H9 (cell line): ENCODE measurements around the gene ERC2. TPM values are rescaled to one million over a fixed set of nuclear protein-coding genes. Genes with fewer than 3 reads are reported as not detected.

Experiments
- DNase-seq: peaks from one replicate; pipeline ENCODE4 v3.0.0-alpha.2; 2017
- H2AFZ ChIP-seq: one replicate; pipeline ENCODE4 v1.6.1; 2013; ENCODE audit warnings: mild to moderate bottlenecking, low read length, control low read depth, moderate library complexity
- H2AK5ac ChIP-seq: 2 replicates; pipeline ENCODE4 v1.6.1; 2013; ENCODE audit warnings: low read length, control low read depth, mixed read lengths; ENCODE audit not compliant: insufficient read length
- H2BK120ac ChIP-seq: one replicate; pipeline ENCODE4 v1.6.1; 2013; ENCODE audit warnings: low read depth, mild to moderate bottlenecking, low read length, control low read depth, inconsistent platforms; ENCODE audit not compliant: poor library complexity, severe bottlenecking
- H2BK12ac ChIP-seq: 2 replicates; pipeline ENCODE4 v1.6.1; 2013; ENCODE audit warnings: low read length, control low read depth, mixed read lengths, low read depth; ENCODE audit not compliant: insufficient read length
- H2BK15ac ChIP-seq: 2 replicates; pipeline ENCODE4 v1.6.1; 2013; ENCODE audit warnings: low read depth, low read length, control low read depth
- H2BK20ac ChIP-seq: one replicate; pipeline ENCODE4 v1.6.1; 2013; ENCODE audit warnings: low read depth, mild to moderate bottlenecking, low read length, control low read depth, inconsistent platforms; ENCODE audit not compliant: poor library complexity, severe bottlenecking
- H2BK5ac ChIP-seq: 2 replicates; pipeline ENCODE4 v1.6.1; 2013; ENCODE audit warnings: low read length, control low read depth, mixed read lengths; ENCODE audit not compliant: insufficient read length
- H3K14ac ChIP-seq: 2 replicates; pipeline ENCODE4 v1.6.1; 2013; ENCODE audit warnings: low read length, control low read depth; ENCODE audit not compliant: insufficient read depth
- H3K18ac ChIP-seq: 2 replicates; pipeline ENCODE4 v1.6.1; 2013; ENCODE audit warnings: low read depth, mild to moderate bottlenecking, mixed read lengths, low read length, control low read depth; ENCODE audit not compliant: insufficient read length
- H3K23ac ChIP-seq: 2 replicates; pipeline ENCODE4 v1.6.1; 2013; ENCODE audit warnings: low read length, control low read depth, mixed read lengths, low read depth; ENCODE audit not compliant: insufficient read length
- H3K23me2 ChIP-seq: 2 replicates; pipeline ENCODE4 v1.6.1; 2013; ENCODE audit warnings: low read depth, mild to moderate bottlenecking, mixed read lengths, low read length, control low read depth; ENCODE audit not compliant: insufficient read length, poor library complexity, severe bottlenecking
- H3K27ac ChIP-seq: 2 replicates; pipeline ENCODE4 v1.5.1; 2013; ENCODE audit warnings: low read length, control low read depth, mixed read lengths, low read depth; ENCODE audit not compliant: insufficient read length
- H3K27me3 ChIP-seq: 2 replicates; pipeline ENCODE4 v1.6.1; 2013; ENCODE audit warnings: low read length, control low read depth, inconsistent platforms; ENCODE audit not compliant: insufficient read depth
- H3K4ac ChIP-seq: 2 replicates; pipeline ENCODE4 v1.6.1; 2013; ENCODE audit warnings: low read depth, mild to moderate bottlenecking, control low read depth, inconsistent platforms, low read length, moderate library complexity
- H3K4me1 ChIP-seq: 2 replicates; pipeline ENCODE4 v1.6.1; 2013; ENCODE audit warnings: low read length, control low read depth, inconsistent platforms; ENCODE audit not compliant: insufficient read depth
- H3K4me2 ChIP-seq: 2 replicates; pipeline ENCODE4 v1.6.1; 2013; ENCODE audit warnings: low read length, control low read depth, mixed read lengths; ENCODE audit not compliant: insufficient read length, insufficient read depth
- H3K56ac ChIP-seq: 2 replicates; pipeline ENCODE4 v1.6.1; 2013; ENCODE audit warnings: low read depth, mild to moderate bottlenecking, mixed read lengths, low read length, control low read depth; ENCODE audit not compliant: insufficient read length
- H3K79me1 ChIP-seq: 2 replicates; pipeline ENCODE4 v1.6.1; 2013; ENCODE audit warnings: low read depth, mild to moderate bottlenecking, moderate library complexity, low read length, control low read depth, inconsistent platforms; ENCODE audit not compliant: insufficient read depth, poor library complexity, severe bottlenecking
- H3K79me2 ChIP-seq: 2 replicates; pipeline ENCODE4 v1.6.1; 2013; ENCODE audit warnings: low read length, control low read depth, inconsistent platforms; ENCODE audit not compliant: insufficient read depth
- H3K9ac ChIP-seq: 2 replicates; pipeline ENCODE4 v1.6.1; 2013; ENCODE audit warnings: low read length, control low read depth, mixed read lengths; ENCODE audit not compliant: insufficient read length; ENCODE audit errors: extremely low read depth
- H3K9me3 ChIP-seq: one replicate; pipeline ENCODE4 v1.6.1; 2013; ENCODE audit warnings: low read depth, low read length, inconsistent platforms; ENCODE audit not compliant: control insufficient read depth
- H3T11ph ChIP-seq: one replicate; pipeline ENCODE4 v1.6.1; 2013; ENCODE audit warnings: mild to moderate bottlenecking, low read length, control low read depth, inconsistent platforms
- H4K20me1 ChIP-seq: one replicate; pipeline ENCODE4 v1.6.1; 2013; ENCODE audit not compliant: control insufficient read depth, insufficient read length, insufficient read depth
- H4K5ac ChIP-seq: 2 replicates; pipeline ENCODE4 v1.6.1; 2013; ENCODE audit warnings: low read depth, mild to moderate bottlenecking, mixed read lengths, low read length, control low read depth; ENCODE audit not compliant: insufficient read length
- H4K8ac ChIP-seq: replicated peaks from 2 replicates; pipeline ENCODE4 v1.6.1; 2013; ENCODE audit warnings: low read length, control low read depth, mixed read lengths, low read depth; ENCODE audit not compliant: insufficient read length
- H4K91ac ChIP-seq: 2 replicates; pipeline ENCODE4 v1.6.1; 2013; ENCODE audit warnings: low read depth, mild to moderate bottlenecking, moderate library complexity, mixed read lengths, low read length, control low read depth; ENCODE audit not compliant: insufficient read length
- H3K27ac Mint-ChIP-seq, 3 experiments: 2 replicates in 2 of 3; 3 replicates in 1 of 3; pipeline ENCODE4 v1.8.0; 2020 to 2021; ENCODE audit warnings: mixed read lengths in 3 of 3, mild to moderate bottlenecking in 1 of 3, moderate library complexity in 1 of 3
- H3K27me3 Mint-ChIP-seq: 2 replicates; pipeline ENCODE4 v1.8.0; 2021; ENCODE audit warnings: low read depth, mild to moderate bottlenecking, moderate library complexity, mixed read lengths
- H3K36me3 Mint-ChIP-seq, 3 experiments: 2 replicates in 2 of 3; 3 replicates in 1 of 3; pipeline ENCODE4 v1.8.0; 2020 to 2021; ENCODE audit warnings: low read depth in 3 of 3, mixed read lengths in 3 of 3; ENCODE audit not compliant: insufficient read depth in 1 of 3
- H3K4me1 Mint-ChIP-seq, 2 experiments: 2 replicates each; pipeline ENCODE4 v1.8.0; 2020; ENCODE audit warnings: mixed read lengths in 2 of 2
- H3K4me3 Mint-ChIP-seq, 2 experiments: 2 replicates in 1 of 2; 3 replicates in 1 of 2; pipeline ENCODE4 v1.8.0; 2020 to 2021; ENCODE audit warnings: mild to moderate bottlenecking in 2 of 2, mixed read lengths in 2 of 2, moderate library complexity in 1 of 2
- H3K9me3 Mint-ChIP-seq, 2 experiments: 2 replicates in 1 of 2; 3 replicates in 1 of 2; pipeline ENCODE4 v1.8.0; 2020; ENCODE audit warnings: mild to moderate bottlenecking in 2 of 2, mixed read lengths in 2 of 2, moderate library complexity in 1 of 2
- CTCF ChIP-seq: fragments of 200-600 bp; sonication (generic); conservative IDR thresholded peaks from 3 replicates; pipeline ENCODE4 v1.8.0; 2021; ENCODE audit warnings: antibody characterized with exemption, mild to moderate bottlenecking
- WGBS: extraction: QIAGEN DNeasy Blood & Tissue Kit; methylation state at CpG from one replicate; pipeline ENCODE4 v1.1.7; 2013; ENCODE audit warnings: missing lambda C conversion rate, low lambda C conversion rate, mixed read lengths; ENCODE audit not compliant: insufficient read length; ENCODE audit errors: extremely low coverage; 5-methylcytosine and 5-hydroxymethylcytosine counted together
- total RNA-seq: library from RNA; stranded (reverse); gene quantifications from 2 replicates; pipeline ENCODE4 v1.2.1, GENCODE V29; 2021

Gene ERC2
- total RNA-seq, 1 experiment from 2014 or later = 15.4 TPM

- Histone ChIP-seq H3K4ac (no peak overlapping the region), H4K91ac (no peak overlapping the region), H3K18ac (no peak overlapping the region), H3K4me1 (no peaks in the 10 kb centered on the region), H2BK15ac (no peak overlapping the region), H3K79me1 (no peaks in the 10 kb centered on the region), H3K23me2 (no peaks in the 10 kb centered on the region), H4K8ac (no peak overlapping the region), H3T11ph (no peak overlapping the region), H3K14ac (no peak overlapping the region), H3K23ac (no peak overlapping the region), H3K79me2 (no peaks in the 10 kb centered on the region), H3K4me2 (no peak overlapping the region), H3K27ac (no peak overlapping the region), H3K9ac (no peak overlapping the region), H2BK5ac (no peak overlapping the region), H4K5ac (no peak overlapping the region), H2AK5ac (no peak overlapping the region), H3K9me3 (no peaks in the 10 kb centered on the region), H4K20me1 (no peaks in the 10 kb centered on the region), H2BK120ac (no peak overlapping the region), H3K27me3 (no peaks in the 10 kb centered on the region), H2AFZ (no peak overlapping the region), H2BK12ac (no peak overlapping the region), H2BK20ac (no peak overlapping the region), H3K56ac (no peak overlapping the region)
- peaks cover 0 to 2% of the 10 kb centered on the region in 2 experiments; a peak in 1 of 4 replicates for H3K4me1 Mint-ChIP-seq
- H3K4me3 Mint-ChIP-seq = no peak overlapping the region
- peaks cover 4 to 8% of the 10 kb centered on the region in 2 experiments; a peak in 3 of 5 replicates for H3K9me3 Mint-ChIP-seq
- H3K27me3 Mint-ChIP-seq = no peaks in the 10 kb centered on the region
- TF ChIP-seq CTCF = no peak
- no CpG with 5 or more reads among the region's 3 CpGs for WGBS
- no peak overlapping the region for H3K27ac Mint-ChIP-seq
- no peak for DNase-seq
- peaks cover 0 to 7% (median 0%) of the 10 kb centered on the region in 3 experiments; a peak in 2 of 7 replicates for H3K36me3 Mint-ChIP-seq
Measured at GRCh38 chr3:56404884-56405283, 63.4 kb downstream of the ERC2 start.
